ENCODE data around the gene RFPL4A.

DNA sequence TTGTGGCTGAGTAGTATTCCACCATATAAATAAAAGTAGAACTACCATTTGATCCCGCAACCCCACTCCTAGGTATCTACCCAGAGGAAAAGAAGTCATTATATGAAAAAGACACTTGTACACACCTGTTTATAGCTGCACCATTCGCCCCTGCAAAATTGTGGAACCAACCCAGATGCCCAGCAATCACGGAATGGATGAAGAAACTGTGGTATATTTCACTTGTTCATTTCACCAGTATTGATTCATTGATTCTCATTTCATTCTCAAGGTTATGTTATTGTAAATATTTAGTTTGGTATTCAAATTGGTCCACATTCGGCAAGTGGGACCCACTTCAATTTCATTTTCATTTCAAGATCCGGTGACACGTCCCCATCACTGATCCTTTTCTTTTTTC, 8.2 kb upstream of the RFPL4A start:
- TF ChIP-seq, protein P1, sequence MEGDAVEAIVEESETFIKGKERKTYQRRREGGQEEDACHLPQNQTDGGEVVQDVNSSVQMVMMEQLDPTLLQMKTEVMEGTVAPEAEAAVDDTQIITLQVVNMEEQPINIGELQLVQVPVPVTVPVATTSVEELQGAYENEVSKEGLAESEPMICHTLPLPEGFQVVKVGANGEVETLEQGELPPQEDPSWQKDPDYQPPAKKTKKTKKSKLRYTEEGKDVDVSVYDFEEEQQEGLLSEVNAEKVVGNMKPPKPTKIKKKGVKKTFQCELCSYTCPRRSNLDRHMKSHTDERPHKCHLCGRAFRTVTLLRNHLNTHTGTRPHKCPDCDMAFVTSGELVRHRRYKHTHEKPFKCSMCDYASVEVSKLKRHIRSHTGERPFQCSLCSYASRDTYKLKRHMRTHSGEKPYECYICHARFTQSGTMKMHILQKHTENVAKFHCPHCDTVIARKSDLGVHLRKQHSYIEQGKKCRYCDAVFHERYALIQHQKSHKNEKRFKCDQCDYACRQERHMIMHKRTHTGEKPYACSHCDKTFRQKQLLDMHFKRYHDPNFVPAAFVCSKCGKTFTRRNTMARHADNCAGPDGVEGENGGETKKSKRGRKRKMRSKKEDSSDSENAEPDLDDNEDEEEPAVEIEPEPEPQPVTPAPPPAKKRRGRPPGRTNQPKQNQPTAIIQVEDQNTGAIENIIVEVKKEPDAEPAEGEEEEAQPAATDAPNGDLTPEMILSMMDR (conservative IDR thresholded peaks at IDR 0.05 in 1 of 2, IDR thresholded peaks at IDR 0.05 in 1 of 2; ENCODE audit: extremely low read depth in 1 of 2, insufficient read depth in 1 of 2, low read depth in 1 of 2, low read length in 2 of 2), result no peak
- TF ChIP-seq EZH2 (IDR thresholded peaks at IDR 0.05; ENCODE audit: borderline replicate concordance, low read length), result no peak
